IPS DF 4.7 (cell line): ENCODE results near the gene SAP30.

Source experiments
- DNase-seq: peaks from one replicate; pipeline ENCODE4 v3.0.0-alpha.2; 2013; ENCODE audit warnings: low spot score; ENCODE audit errors: extremely low read depth

SAP30 gene

GRCh38 chr4:173367285-173367684, 3.5 kb upstream of the SAP30 start:
- DNase-seq, result no peak

GRCh38 chr4:173367946-173368345, 2.8 kb upstream of the SAP30 start:
- DNase-seq, result no peak

- no peak for DNase-seq
Observed at GRCh38 chr4:173370130-173370476, 651 bp upstream of the SAP30 start.

- no peak for DNase-seq
Observed at GRCh38 chr4:173371292-173372192, 788 bp downstream of the SAP30 start.

- DNase-seq, result no peak
Observed at GRCh38 chr4:173374588-173374987, 3.8 kb downstream of the SAP30 start.

GRCh38 chr4:173379929-173380328, 9.2 kb downstream of the SAP30 start:
- no peak for DNase-seq

GRCh38 chr4:173380987-173381386, 10.2 kb downstream of the SAP30 start:
- DNase-seq, result no peak

- DNase-seq, result no peak
Observed at GRCh38 chr4:173381610-173382009, 10.9 kb downstream of the SAP30 start.

GRCh38 chr4:173382349-173382748, 11.6 kb downstream of the SAP30 start:
- DNase-seq, result no peak

- DNase-seq, result no peak
Observed at GRCh38 chr4:173386751-173387150, 16.0 kb downstream of the SAP30 start.

GRCh38 chr4:173391701-173392100, 20.9 kb downstream of the SAP30 start:
- DNase-seq, result no peak

GRCh38 chr4:173397604-173398003, 26.9 kb downstream of the SAP30 start:
- DNase-seq, result no peak

GRCh38 chr4:173398220-173398619, 27.5 kb downstream of the SAP30 start:
- no peak for DNase-seq

GRCh38 chr4:173398779-173399415, 28.1 kb downstream of the SAP30 start, which contains the start of gene SCRG1:
TSS of gene SCRG1 (minus strand) at chr4:173399116. CDS start at chr4:173391414, 7,702 bp downstream.
- DNase-seq, result no peak

GRCh38 chr4:173401063-173401462, 30.3 kb downstream of the SAP30 start:
- DNase-seq, result no peak

- DNase-seq, result no peak
Observed at GRCh38 chr4:173403051-173403450, 32.3 kb downstream of the SAP30 start.

GRCh38 chr4:173404296-173404865, 33.6 kb downstream of the SAP30 start:
- DNase-seq, result no peak

- no peak for DNase-seq
Observed at GRCh38 chr4:173405840-173406606, 35.3 kb downstream of the SAP30 start.

GRCh38 chr4:173410079-173410478, 39.3 kb downstream of the SAP30 start:
- DNase-seq, result no peak

- no peak for DNase-seq
Observed at GRCh38 chr4:173411106-173411693, 40.4 kb downstream of the SAP30 start.

- no peak for DNase-seq
Observed at GRCh38 chr4:173413036-173413435, 42.3 kb downstream of the SAP30 start.
